Superior temporal gyrus (tissue), 1 donor: Measurements from ENCODE around the gene RUVBL2.
"Not testable (repeated sequence)": the region's sequence is repeated elsewhere in the genome, so short reads cannot be mapped to it uniquely, and the experiment has no call there.

ENCODE experiments used
- DNase-seq: peaks from one replicate; pipeline ENCODE4 v3.0.0-alpha.2; 2016; ENCODE audit errors: extremely low spot score

RUVBL2 gene

GRCh38 chr19:49018388-49019241 lies 24.9 kb downstream of the RUVBL2 start:
- DNase-seq = not testable (repeated sequence)

GRCh38 chr19:49019242-49019932 lies 25.7 kb downstream of the RUVBL2 start:
- no peak for DNase-seq

GRCh38 chr19:49020342-49020741 lies 26.7 kb downstream of the RUVBL2 start:
- no peak for DNase-seq

- no peak for DNase-seq
Measured at GRCh38 chr19:49020931-49021895, 27.5 kb downstream of the RUVBL2 start.

- DNase-seq = no peak
Measured at GRCh38 chr19:49022116-49022515, 28.4 kb downstream of the RUVBL2 start.

- not testable (repeated sequence) for DNase-seq
Measured at GRCh38 chr19:49024233-49024632, 30.5 kb downstream of the RUVBL2 start, which contains the start of gene CGB3. CGB3 (minus strand) TSS chr19:49024333; CDS start chr19:49023971, 362 bp downstream.

- DNase-seq = not testable (repeated sequence)
Measured at GRCh38 chr19:49025088-49025487, 31.4 kb downstream of the RUVBL2 start.

- not testable (repeated sequence) for DNase-seq
Measured at GRCh38 chr19:49025599-49025998, 31.9 kb downstream of the RUVBL2 start.

GRCh38 chr19:49028686-49029085 lies 35.0 kb downstream of the RUVBL2 start:
- DNase-seq = not testable (repeated sequence)

- DNase-seq = not testable (repeated sequence)
Measured at GRCh38 chr19:49029749-49030148, 36.1 kb downstream of the RUVBL2 start.

- DNase-seq = not testable (repeated sequence)
Measured at GRCh38 chr19:49030323-49030722, 36.6 kb downstream of the RUVBL2 start.

GRCh38 chr19:49031642-49032301 lies 38.1 kb downstream of the RUVBL2 start, which contains the start of gene CGB2:
CGB2 (plus strand) TSS chr19:49031890; CDS start chr19:49032096, 206 bp downstream.
- not testable (repeated sequence) for DNase-seq

GRCh38 chr19:49036815-49037214 lies 43.1 kb downstream of the RUVBL2 start, which contains the start of gene CGB1:
CGB1 (minus strand) TSS chr19:49036895; CDS start chr19:49036711, 184 bp downstream.
- not testable (repeated sequence) for DNase-seq

GRCh38 chr19:49038111-49038510 lies 44.4 kb downstream of the RUVBL2 start:
- DNase-seq = not testable (repeated sequence)

- not testable (repeated sequence) for DNase-seq
Measured at GRCh38 chr19:49038557-49039276, 45.0 kb downstream of the RUVBL2 start.

GRCh38 chr19:49039736-49040135 lies 46.0 kb downstream of the RUVBL2 start:
- not testable (repeated sequence) for DNase-seq

GRCh38 chr19:49042177-49042576 lies 48.5 kb downstream of the RUVBL2 start:
- no peak for DNase-seq

GRCh38 chr19:49042666-49043065 lies 49.0 kb downstream of the RUVBL2 start:
- DNase-seq = not testable (repeated sequence)

GRCh38 chr19:49043548-49043947 lies 49.9 kb downstream of the RUVBL2 start, which contains the start of gene CGB5:
CGB5 (plus strand) TSS chr19:49043848; CDS start chr19:49044210, 362 bp downstream.
- DNase-seq = not testable (repeated sequence)

- not testable (repeated sequence) for DNase-seq
Measured at GRCh38 chr19:49049011-49049410, 55.3 kb downstream of the RUVBL2 start, which contains the start of gene CGB8. CGB8 (minus strand) TSS chr19:49049111; CDS start chr19:49048739, 372 bp downstream.
